ENCODE data around the gene ADD2.

ADD2 gene

GRCh38 chr2:70680735-70681134 is 87.3 kb downstream of the ADD2 start:
- in situ Hi-C loops (cut with MboI; ENCODE audit: low sequenced_read_pairs), result no loop called here

- in situ Hi-C loops (cut with MboI; ENCODE audit: low sequenced_read_pairs), result no loop called here
Measured at GRCh38 chr2:70679259-70679658, 88.7 kb downstream of the ADD2 start.

GRCh38 chr2:70678576-70679143 is 89.3 kb downstream of the ADD2 start:
- in situ Hi-C loops (cut with MboI; ENCODE audit: low sequenced_read_pairs), result no loop called here

GRCh38 chr2:70676301-70677035 is 91.5 kb downstream of the ADD2 start:
- in situ Hi-C loops (cut with MboI; ENCODE audit: low sequenced_read_pairs), result no loop called here

GRCh38 chr2:70675862-70676261 is 92.1 kb downstream of the ADD2 start:
- in situ Hi-C loops (cut with MboI; ENCODE audit: low sequenced_read_pairs), result no loop called here

- in situ Hi-C loops (cut with MboI; ENCODE audit: low sequenced_read_pairs), result loop anchor here (25.0 kb wide), 1 partner anchor 262 kb away; the partner anchor contains the start of gene ATP6V1B1
Measured at GRCh38 chr2:70674636-70675430, 93.2 kb downstream of the ADD2 start.

GRCh38 chr2:70673041-70673647 is 94.9 kb downstream of the ADD2 start:
- in situ Hi-C loops (cut with MboI; ENCODE audit: low sequenced_read_pairs), result loop anchor here (25.0 kb wide), 1 partner anchor 264 kb away; the partner anchor contains the start of gene ATP6V1B1

GRCh38 chr2:70671092-70671675 is 96.8 kb downstream of the ADD2 start:
- in situ Hi-C loops (cut with MboI; ENCODE audit: low sequenced_read_pairs), result loop anchor here (25.0 kb wide), 1 partner anchor 266 kb away; the partner anchor contains the start of gene ATP6V1B1

GRCh38 chr2:70670626-70671025 is 97.4 kb downstream of the ADD2 start:
- in situ Hi-C loops (cut with MboI; ENCODE audit: low sequenced_read_pairs), result loop anchor here (25.0 kb wide), 1 partner anchor 267 kb away; the partner anchor contains the start of gene ATP6V1B1

- in situ Hi-C loops (cut with MboI; ENCODE audit: low sequenced_read_pairs), result loop anchor here (25.0 kb wide), 1 partner anchor 267 kb away; the partner anchor contains the start of gene ATP6V1B1
Measured at GRCh38 chr2:70670202-70670601, 97.8 kb downstream of the ADD2 start.

GRCh38 chr2:70668911-70669310 is 99.1 kb downstream of the ADD2 start:
- in situ Hi-C loops (cut with MboI; ENCODE audit: low sequenced_read_pairs), result loop anchor here (25.0 kb wide), 1 partner anchor 268 kb away; the partner anchor contains the start of gene ATP6V1B1

- in situ Hi-C loops (cut with MboI; ENCODE audit: low sequenced_read_pairs), result loop anchor here (25.0 kb wide), 1 partner anchor 269 kb away; the partner anchor contains the start of gene ATP6V1B1
Measured at GRCh38 chr2:70668432-70668831, 99.6 kb downstream of the ADD2 start.

- in situ Hi-C loops (cut with MboI; ENCODE audit: low sequenced_read_pairs), result loop anchor here (25.0 kb wide), 1 partner anchor 273 kb away; the partner anchor contains the start of gene ATP6V1B1
Measured at GRCh38 chr2:70664525-70664924, 103.5 kb downstream of the ADD2 start.

GRCh38 chr2:70663411-70663810 is 104.6 kb downstream of the ADD2 start:
- in situ Hi-C loops (cut with MboI; ENCODE audit: low sequenced_read_pairs), result loop anchor here (25.0 kb wide), 1 partner anchor 274 kb away; the partner anchor contains the start of gene ATP6V1B1

GRCh38 chr2:70659551-70659950 is 108.4 kb downstream of the ADD2 start:
- in situ Hi-C loops (cut with MboI; ENCODE audit: low sequenced_read_pairs), result loop anchor here (25.0 kb wide), 1 partner anchor 278 kb away; the partner anchor contains the start of gene ATP6V1B1

GRCh38 chr2:70658476-70658875 is 109.5 kb downstream of the ADD2 start:
- in situ Hi-C loops (cut with MboI; ENCODE audit: low sequenced_read_pairs), result loop anchor here (25.0 kb wide), 1 partner anchor 279 kb away; the partner anchor contains the start of gene ATP6V1B1

GRCh38 chr2:70657246-70657645 is 110.8 kb downstream of the ADD2 start:
- in situ Hi-C loops (cut with MboI; ENCODE audit: low sequenced_read_pairs), result loop anchor here (25.0 kb wide), 1 partner anchor 280 kb away; the partner anchor contains the start of gene ATP6V1B1

- in situ Hi-C loops (cut with MboI; ENCODE audit: low sequenced_read_pairs), result loop anchor here (25.0 kb wide), 1 partner anchor 281 kb away; the partner anchor contains the start of gene ATP6V1B1
Measured at GRCh38 chr2:70656421-70657010, 111.5 kb downstream of the ADD2 start.

- in situ Hi-C loops (cut with MboI; ENCODE audit: low sequenced_read_pairs), result loop anchor here (25.0 kb wide), 1 partner anchor 282 kb away; the partner anchor contains the start of gene ATP6V1B1
Measured at GRCh38 chr2:70655786-70656185, 112.2 kb downstream of the ADD2 start.
